Hepatocyte (in vitro differentiated cells): ENCODE measurements around the gene E2F1.

ENCODE experiments used
- EZH2 ChIP-seq: fragments of 200-600 bp; sonication (generic); IDR thresholded peaks from 2 replicates; pipeline ENCODE4 v1.6.1; 2016; ENCODE audit warnings: antibody characterized with exemption, mild to moderate bottlenecking, borderline replicate concordance
- EZH2phosphoT487 ChIP-seq: fragments of 200-600 bp; sonication (generic); IDR thresholded peaks from one replicate; pipeline ENCODE4 v1.6.1; 2018; ENCODE audit warnings: antibody characterized with exemption, mild to moderate bottlenecking, low read depth, moderate library complexity; ENCODE audit not compliant: unreplicated experiment, severe bottlenecking
- TF ChIP-seq, protein P1 (sequence below): fragments of 200-600 bp; sonication (generic); IDR thresholded peaks from 2 replicates; pipeline ENCODE4 v1.5.1; 2016; ENCODE audit warnings: antibody characterized with exemption, mild to moderate bottlenecking; ENCODE audit not compliant: poor library complexity

GRCh38 chr20:33656783-33657703, 29.1 kb downstream of the E2F1 start:
- TF ChIP-seq, protein P1, sequence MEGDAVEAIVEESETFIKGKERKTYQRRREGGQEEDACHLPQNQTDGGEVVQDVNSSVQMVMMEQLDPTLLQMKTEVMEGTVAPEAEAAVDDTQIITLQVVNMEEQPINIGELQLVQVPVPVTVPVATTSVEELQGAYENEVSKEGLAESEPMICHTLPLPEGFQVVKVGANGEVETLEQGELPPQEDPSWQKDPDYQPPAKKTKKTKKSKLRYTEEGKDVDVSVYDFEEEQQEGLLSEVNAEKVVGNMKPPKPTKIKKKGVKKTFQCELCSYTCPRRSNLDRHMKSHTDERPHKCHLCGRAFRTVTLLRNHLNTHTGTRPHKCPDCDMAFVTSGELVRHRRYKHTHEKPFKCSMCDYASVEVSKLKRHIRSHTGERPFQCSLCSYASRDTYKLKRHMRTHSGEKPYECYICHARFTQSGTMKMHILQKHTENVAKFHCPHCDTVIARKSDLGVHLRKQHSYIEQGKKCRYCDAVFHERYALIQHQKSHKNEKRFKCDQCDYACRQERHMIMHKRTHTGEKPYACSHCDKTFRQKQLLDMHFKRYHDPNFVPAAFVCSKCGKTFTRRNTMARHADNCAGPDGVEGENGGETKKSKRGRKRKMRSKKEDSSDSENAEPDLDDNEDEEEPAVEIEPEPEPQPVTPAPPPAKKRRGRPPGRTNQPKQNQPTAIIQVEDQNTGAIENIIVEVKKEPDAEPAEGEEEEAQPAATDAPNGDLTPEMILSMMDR: no peak
- TF ChIP-seq EZH2 (no peak), EZH2phosphoT487 (no peak)
